ENCODE data around the gene PALLD.

DNA sequence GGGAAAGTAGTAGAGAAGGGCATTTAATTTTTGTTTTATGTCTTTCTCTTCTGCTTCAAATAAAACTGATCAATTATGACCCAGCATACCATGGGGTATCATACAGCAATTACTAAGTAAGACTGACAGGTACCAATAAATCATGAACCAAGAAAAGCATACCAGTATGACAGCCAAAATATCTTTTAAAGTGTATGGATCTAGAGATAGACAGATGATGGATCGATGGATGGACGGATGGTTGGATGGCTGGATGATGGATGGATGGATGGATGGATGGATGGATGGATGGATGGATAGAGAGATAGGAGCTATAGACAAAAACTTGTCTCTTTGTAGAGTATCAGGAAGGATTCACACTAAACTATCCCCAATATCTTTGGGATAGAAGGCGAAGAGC, 18.0 kb upstream of the PALLD start:
- no peak for TF ChIP-seq POLR2AphosphoS5 (IDR thresholded peaks at IDR 0.05; ENCODE audit: low read depth, low read length)
- no peak for TF ChIP-seq POLR2A (IDR thresholded peaks at IDR 0.05; ENCODE audit: low read depth, low read length)
- TF ChIP-seq SPI1 (IDR thresholded peaks at IDR 0.05; ENCODE audit: low read depth, low read length) = no peak

Data from GM12891 (cell line).